ENCODE measurements around the gene AQP2.
A peak's percentile ranks its signal among the peaks of the same experiment; 100 is the strongest.

AQP2 gene

GRCh38 chr12:49920915-49921286 lies 29.6 kb upstream of the AQP2 start:
- DNase-seq (ENCODE audit: low read depth) = no peak
- TF ChIP-seq CTCF (conservative IDR thresholded peaks at IDR 0.05; ENCODE audit: control insufficient read depth, insufficient read depth, low read depth, low read length) = no peak
- H3K4me3 ChIP-seq (ENCODE audit: control insufficient read depth, low read depth, low read length) = no peak overlapping the region

GRCh38 chr12:49921299-49921698 lies 29.2 kb upstream of the AQP2 start:
- DNase-seq (ENCODE audit: low read depth) = no peak
- TF ChIP-seq CTCF (conservative IDR thresholded peaks at IDR 0.05; ENCODE audit: control insufficient read depth, insufficient read depth, low read depth, low read length) = no peak
- H3K4me3 ChIP-seq (ENCODE audit: control insufficient read depth, low read depth, low read length) = no peak overlapping the region

- DNase-seq (ENCODE audit: low read depth) = no peak
- no peak overlapping the region for H3K4me3 ChIP-seq (ENCODE audit: control insufficient read depth, low read depth, low read length)
- TF ChIP-seq CTCF (conservative IDR thresholded peaks at IDR 0.05; ENCODE audit: control insufficient read depth, insufficient read depth, low read depth, low read length) = no peak
These were observed 28.6 kb upstream of the AQP2 start for GRCh38 chr12:49921936-49922335.

GRCh38 chr12:49922349-49923034 lies 28.0 kb upstream of the AQP2 start:
- no peak for TF ChIP-seq CTCF (conservative IDR thresholded peaks at IDR 0.05; ENCODE audit: control insufficient read depth, insufficient read depth, low read depth, low read length)
- no peak overlapping the region for H3K4me3 ChIP-seq (ENCODE audit: control insufficient read depth, low read depth, low read length)
- no peak for DNase-seq (ENCODE audit: low read depth)

GRCh38 chr12:49923035-49923644 lies 27.4 kb upstream of the AQP2 start:
- no peak for TF ChIP-seq CTCF (conservative IDR thresholded peaks at IDR 0.05; ENCODE audit: control insufficient read depth, insufficient read depth, low read depth, low read length)
- H3K4me3 ChIP-seq (ENCODE audit: control insufficient read depth, low read depth, low read length) = no peak overlapping the region
- DNase-seq (ENCODE audit: low read depth) = no peak

- no peak overlapping the region for H3K4me3 ChIP-seq (ENCODE audit: control insufficient read depth, low read depth, low read length)
- TF ChIP-seq CTCF (conservative IDR thresholded peaks at IDR 0.05; ENCODE audit: control insufficient read depth, insufficient read depth, low read depth, low read length) = no peak
- DNase-seq (ENCODE audit: low read depth) = peak; percentile 17
These were observed 26.5 kb upstream of the AQP2 start for GRCh38 chr12:49923880-49924556.
